HT1080 (cell line): ENCODE measurements around the gene ZNF326. TPM values are rescaled to one million over a fixed set of nuclear protein-coding genes. Genes with fewer than 3 reads are reported as not detected.

Experiments
- DNase-seq: peaks from one replicate; pipeline ENCODE4 v3.0.0-alpha.2; 2015; ENCODE audit warnings: low read depth
- polyA plus RNA-seq, 2 experiments: library from polyadenylated mRNA; depleted of rRNA; stranded (reverse); fragments of >200 nt; gene quantifications; 2 replicates each; pipeline ENCODE4 v1.2.3, GENCODE V29; 2015
- total RNA-seq: library from RNA; depleted of rRNA; stranded (reverse); fragments of >200 nt; shearing (Covaris generic); gene quantifications from 2 replicates; pipeline ENCODE4 v1.2.3, GENCODE V29; 2014; rRNA removed

ZNF326 gene
- 3.9 and 5.5 TPM in 2 replicates for total RNA-seq
- 18.5 and 22.4 TPM in 2 replicates for polyA plus RNA-seq (2015; cell fraction: cytosol; rRNA removed)
- polyA plus RNA-seq (2015; cell fraction: nucleus; rRNA removed), result 39.1 and 41.4 TPM in 2 replicates

GRCh38 chr1:89994805-89995597, at the start of gene ZNF326:
ZNF326 (plus strand) TSS chr1:89995110; CDS start chr1:89995258, 148 bp downstream.
- peak; percentile 98 for DNase-seq

GRCh38 chr1:89945852-89946476, 48.9 kb upstream of the ZNF326 start:
- DNase-seq, result peak; percentile 70

- DNase-seq, result no peak
Observed at GRCh38 chr1:89946532-89946931, 48.4 kb upstream of the ZNF326 start.

- DNase-seq, result no peak
Observed at GRCh38 chr1:89948722-89949345, 46.1 kb upstream of the ZNF326 start.

GRCh38 chr1:89949991-89950624, 44.8 kb upstream of the ZNF326 start:
- no peak for DNase-seq

- no peak for DNase-seq
Observed at GRCh38 chr1:89950703-89951102, 44.2 kb upstream of the ZNF326 start.

GRCh38 chr1:89951766-89952604, 42.9 kb upstream of the ZNF326 start:
- DNase-seq, result peak; percentile 66

- DNase-seq, result no peak
Observed at GRCh38 chr1:89952605-89953130, 42.2 kb upstream of the ZNF326 start.

- DNase-seq, result peak; percentile 89
Observed at GRCh38 chr1:89953131-89953626, 41.7 kb upstream of the ZNF326 start.

GRCh38 chr1:89953929-89954328, 41.0 kb upstream of the ZNF326 start:
- DNase-seq, result no peak

- DNase-seq, result no peak
Observed at GRCh38 chr1:89954401-89954800, 40.5 kb upstream of the ZNF326 start.

- no peak for DNase-seq
Observed at GRCh38 chr1:89955311-89956205, 39.4 kb upstream of the ZNF326 start.

- DNase-seq, result no peak
Observed at GRCh38 chr1:89957107-89957506, 37.8 kb upstream of the ZNF326 start.

- DNase-seq, result no peak
Observed at GRCh38 chr1:89958851-89959654, 35.9 kb upstream of the ZNF326 start.

- DNase-seq, result no peak
Observed at GRCh38 chr1:89959719-89960118, 35.2 kb upstream of the ZNF326 start.

GRCh38 chr1:89962024-89962741, 32.7 kb upstream of the ZNF326 start:
- peak; percentile 75 for DNase-seq

- no peak for DNase-seq
Observed at GRCh38 chr1:89962742-89963075, 32.2 kb upstream of the ZNF326 start.
